HepG2 (cell line): ENCODE results near the gene FAM114A2. TPM values are rescaled to one million over a fixed set of nuclear protein-coding genes. Genes with fewer than 3 reads are reported as not detected.

Experiments used
- ATAC-seq: fragments of 200-7000 bp; cut with Tn5 transposase; 3 replicates; pipeline ENCODE4 v1.9.1; 2020; ENCODE audit warnings: mild to moderate bottlenecking, moderate library complexity
- BruUV-seq: library from RNA; stranded (reverse); fragments of 400-500 nt; replicated peaks from 2 replicates; lab custom pipeline; 2021; lab: Mats Ljungman, UMichigan
- CTCF ChIA-PET: fragments of 300-600 bp; formaldehyde crosslinking; extraction: SDS; loops from one replicate; lab custom pipeline; 2021; ENCODE audit warnings: low total read pairs, inconsistent platforms, low intra/inter-chr PET ratio; lab: Yijun Ruan, JAX
- POLR2A ChIA-PET: fragments of 350-600 bp; sonication (Branson Sonifier 250); formaldehyde crosslinking; loops from one replicate; lab custom pipeline; 2020; ENCODE audit warnings: antibody characterized with exemption, inconsistent platforms; lab: Yijun Ruan, JAX
- DNase-seq: peaks from one replicate; pipeline ENCODE4 v3.0.0-alpha.2; 2015; ENCODE audit warnings: low spot score
- FAIRE-seq: peaks from 3 replicates; lab custom pipeline; 2011; peaks lifted over from hg19 to GRCh38; lab: Jason Lieb, UNC
- H2AFZ ChIP-seq: one replicate; pipeline ENCODE4 v1.6.1; 2011; ENCODE audit warnings: low read length, inconsistent platforms
- H3K27ac ChIP-seq: fragments of 300-600 bp; 3 replicates; pipeline ENCODE4 v1.8.0; 2011; ENCODE audit warnings: mixed run types, mild to moderate bottlenecking, mixed read lengths, low read length, inconsistent platforms; ENCODE audit not compliant: insufficient read depth; ENCODE audit errors: extremely low read length
- H3K27me3 ChIP-seq, 2 experiments: fragments of 200-600 bp in 1 of 2; 2 replicates in 1 of 2; 3 replicates in 1 of 2; pipeline versions ENCODE4 v1.6.0 to v1.8.0; 2011; ENCODE audit warnings: low read length in 2 of 2, mild to moderate bottlenecking in 2 of 2, moderate library complexity in 2 of 2, inconsistent platforms in 1 of 2; ENCODE audit not compliant: insufficient read depth in 2 of 2, control insufficient read depth in 1 of 2
- H3K36me3 ChIP-seq, 2 experiments: fragments of 200-600 bp in 1 of 2; replicated peaks in 1 of 2; 2 replicates in 1 of 2; 3 replicates in 1 of 2; pipeline versions ENCODE4 v1.5.1 to v1.8.0; 2011; ENCODE audit warnings: low read length in 2 of 2, inconsistent platforms in 1 of 2; ENCODE audit not compliant: insufficient read depth in 2 of 2, control insufficient read depth in 1 of 2
- H3K4me1 ChIP-seq: 2 replicates; pipeline ENCODE4 v1.5.1; 2012; ENCODE audit warnings: low read length, inconsistent platforms; ENCODE audit not compliant: insufficient read depth
- H3K4me2 ChIP-seq: 2 replicates; pipeline ENCODE4 v1.6.0; 2011; ENCODE audit warnings: low read depth, low read length, inconsistent platforms
- H3K4me3 ChIP-seq, 3 experiments: fragments of 200-600 bp in 1 of 3; sonication (generic), shearing (Covaris generic) in 1 of 3; replicated peaks in 1 of 3; 2 replicates each; pipeline ENCODE4 v1.5.1; 2011 to 2016; ENCODE audit warnings: low read length in 3 of 3, inconsistent platforms in 2 of 3, low read depth in 2 of 3, mild to moderate bottlenecking in 2 of 3, control low read depth in 1 of 3, mixed read lengths in 1 of 3; ENCODE audit not compliant: insufficient read depth in 1 of 3
- H3K79me2 ChIP-seq: one replicate; pipeline ENCODE4 v1.6.1; 2011; ENCODE audit warnings: low read length, inconsistent platforms; ENCODE audit not compliant: insufficient read depth
- H3K9ac ChIP-seq: 2 replicates; pipeline ENCODE4 v1.6.0; 2011; ENCODE audit warnings: mild to moderate bottlenecking, low read depth, low read length, inconsistent platforms; ENCODE audit not compliant: insufficient read depth
- H3K9me3 ChIP-seq: 2 replicates; pipeline ENCODE4 v1.5.1; 2012; ENCODE audit warnings: mild to moderate bottlenecking, low read length
- H4K20me1 ChIP-seq: 2 replicates; pipeline ENCODE4 v1.6.0; 2011; ENCODE audit warnings: inconsistent platforms, mild to moderate bottlenecking, low read length, moderate library complexity; ENCODE audit not compliant: insufficient read depth
- ARNTL ChIP-seq: sonication (generic); formaldehyde crosslinking; IDR thresholded peaks from 2 replicates; pipeline ENCODE4 v1.4.0; 2020; ENCODE audit warnings: mild to moderate bottlenecking, missing genetic modification reagents
- CBX2 ChIP-seq, 2 experiments: fragments of 200-600 bp in 1 of 2; sonication (generic); formaldehyde crosslinking in 1 of 2; IDR thresholded peaks; 2 replicates each; pipeline versions ENCODE4 v1.7.0 to v1.8.1; 2018 to 2022; ENCODE audit warnings: low read depth in 2 of 2, low read length in 1 of 2, mild to moderate bottlenecking in 1 of 2, missing genetic modification reagents in 1 of 2
- DMAP1 ChIP-seq: IDR thresholded peaks from 2 replicates; pipeline ENCODE4 v1.6.1; 2016
- E2F1 ChIP-seq: sonication (generic); formaldehyde crosslinking; IDR thresholded peaks from 2 replicates; pipeline ENCODE4 v1.5.0; 2020; ENCODE audit warnings: missing genetic modification reagents
- KAT7 ChIP-seq: IDR thresholded peaks from 2 replicates; pipeline ENCODE4 v1.6.1; 2018; ENCODE audit warnings: borderline replicate concordance, missing compliant biosample characterization
- KAT8 ChIP-seq: IDR thresholded peaks from 2 replicates; pipeline ENCODE4 v1.6.1; 2016; ENCODE audit warnings: missing genetic modification reagents, missing compliant biosample characterization
- PAWR ChIP-seq: sonication (generic); formaldehyde crosslinking; IDR thresholded peaks from 2 replicates; pipeline ENCODE4 v1.4.0; 2020; ENCODE audit warnings: missing genetic modification reagents, mild to moderate bottlenecking, borderline replicate concordance
- RXRB ChIP-seq: IDR thresholded peaks from 2 replicates; pipeline ENCODE4 v1.6.1; 2016; ENCODE audit warnings: borderline replicate concordance, missing genetic modification reagents, missing compliant biosample characterization
- TCF7 ChIP-seq: sonication (generic); IDR thresholded peaks from 2 replicates; pipeline ENCODE4 v1.6.1; 2016; ENCODE audit warnings: antibody characterized with exemption, low read depth
- ZNF138 ChIP-seq: sonication (generic); formaldehyde crosslinking; IDR thresholded peaks from 2 replicates; pipeline ENCODE4 v1.5.0; 2020; ENCODE audit warnings: mild to moderate bottlenecking, low read depth, missing genetic modification reagents
- ZNF264 ChIP-seq: sonication (generic); formaldehyde crosslinking; IDR thresholded peaks from 2 replicates; pipeline ENCODE4 v1.4.0; 2020; ENCODE audit warnings: missing genetic modification reagents
- ZNF737 ChIP-seq: sonication (generic); formaldehyde crosslinking; IDR thresholded peaks from 2 replicates; pipeline ENCODE4 v1.5.0; 2020; ENCODE audit warnings: missing genetic modification reagents, mild to moderate bottlenecking, borderline replicate concordance
- ZNF75D ChIP-seq: sonication (generic); formaldehyde crosslinking; IDR thresholded peaks from 2 replicates; pipeline ENCODE4 v1.8.1; 2023; ENCODE audit warnings: missing genetic modification reagents, mild to moderate bottlenecking, borderline replicate concordance
- ZNF792 ChIP-seq: IDR thresholded peaks from 2 replicates; pipeline ENCODE4 v1.6.1; 2016
- ZNF83 ChIP-seq: sonication (generic); formaldehyde crosslinking; IDR thresholded peaks from 2 replicates; pipeline ENCODE4 v1.4.0; 2020; ENCODE audit warnings: missing genetic modification reagents, mild to moderate bottlenecking, borderline replicate concordance
- WGBS: methylation state at CpG from one replicate; pipeline ENCODE4 v1.1.6; 2017; ENCODE audit warnings: low lambda C conversion rate; 5-methylcytosine and 5-hydroxymethylcytosine counted together
- in situ Hi-C: cut with HindIII; loops from 2 replicates; pipeline ENCODE4 v1.10.0; 2017; ENCODE audit warnings: low pct_unique_long_range_greater_than_20kb; ENCODE audit not compliant: extremely low pct_ligation_motif_present
- intact Hi-C: fragments of 100-400 bp; cut with micrococcal nuclease; formaldehyde crosslinking; loops from one replicate; pipeline ENCODE4 v1.10.0; 2022; ENCODE audit not compliant: unreplicated experiment
- polyA plus RNA-seq, 8 experiments: library from polyadenylated mRNA; depleted of rRNA in 3 of 8; stranded (reverse) in 7 of 8; unstranded in 1 of 8; fragments of >200 nt; fragmentation: Illumina TruSeq in 4 of 8; extraction: Trizol in 4 of 8; gene quantifications; 2 replicates each; pipeline versions ENCODE4 v1.2.1 to v1.2.3, GENCODE V29; 2011 to 2016; ENCODE audit warnings: low read depth in 4 of 8, missing spikeins in 1 of 8, mixed read lengths in 1 of 8; ENCODE audit not compliant: insufficient read depth in 1 of 8
- total RNA-seq, 5 experiments: library from RNA; depleted of rRNA; stranded (reverse); fragments of >200 nt; fragmentation: Illumina TruSeq; extraction: Trizol; gene quantifications; 2 replicates each; pipeline ENCODE4 v1.2.3, GENCODE V29; 2016; ENCODE audit warnings: low read depth in 1 of 5
- TF ChIP-seq, protein P1 (sequence below): sonication (generic); formaldehyde crosslinking; conservative IDR thresholded peaks from 2 replicates; pipeline ENCODE4 v1.4.0; 2020; ENCODE audit warnings: missing genetic modification reagents
- TF ChIP-seq, protein P2 (sequence below): sonication (generic); formaldehyde crosslinking; IDR thresholded peaks from 2 replicates; pipeline ENCODE4 v1.4.0; 2020; ENCODE audit warnings: missing genetic modification reagents

FAM114A2 gene
- total and polyA plus RNA-seq, 2 of the 13 experiments (the other 11 are each of a cell fraction or from before 2014, with no cell fraction given) = 6.9 to 11.4 TPM

DNA sequence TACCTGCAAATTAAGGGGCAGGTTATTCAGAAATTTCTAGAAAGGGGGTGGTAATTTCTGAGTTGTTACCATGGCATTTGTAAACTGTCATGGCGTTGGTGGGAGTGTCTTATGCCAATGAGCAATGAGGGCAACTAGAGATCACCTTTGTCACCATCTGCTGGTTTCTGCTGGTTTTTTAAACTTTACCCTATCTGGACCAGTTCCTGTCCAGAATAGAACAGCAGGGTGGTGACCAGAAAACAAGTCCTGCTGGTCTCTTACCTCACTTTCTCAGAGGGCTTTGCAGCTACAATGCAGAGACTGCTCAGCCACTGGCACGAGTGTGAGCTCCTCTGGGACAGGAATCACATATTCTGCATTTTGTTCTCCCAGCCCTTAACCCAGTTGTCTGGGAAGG is 51.4 kb downstream of the FAM114A2 start:
- Histone ChIP-seq H3K27ac (no peak overlapping the region), H3K9ac (no peak overlapping the region), H3K79me2 (no peaks in the 10 kb centered on the region), H3K4me2 (no peak overlapping the region), H3K4me3 (no peak overlapping the region), H3K4me1 (no peaks in the 10 kb centered on the region), H3K36me3 (no peaks in the 10 kb centered on the region), H3K27me3 (no peaks in the 10 kb centered on the region), H2AFZ (no peak overlapping the region), H3K9me3 (no peaks in the 10 kb centered on the region), H4K20me1 (no peaks in the 10 kb centered on the region)
- no TSS peak for BruUV-seq
- ATAC-seq = no peak
- CTCF ChIA-PET = no interaction called here
- POLR2A ChIA-PET = no interaction called here
- intact Hi-C loops (no loop called here), in situ Hi-C loops (no loop called here)
- DNase-seq = no peak
- TF ChIP-seq KAT8 (CRISPR knock-in tag) (no peak), PAWR (CRISPR knock-in tag) (no peak), ZNF75D (no peak), RXRB (CRISPR knock-in tag) (no peak), TCF7 (no peak), ARNTL (CRISPR knock-in tag) (no peak), ZNF264 (CRISPR knock-in tag) (no peak), DMAP1 (no peak), KAT7 (CRISPR knock-in tag) (no peak), ZNF737 (CRISPR knock-in tag) (no peak), CBX2 (IDR thresholded peaks at IDR 0.05; ENCODE audit: low read depth, low read length) (no peak), CBX2 (CRISPR knock-in tag; IDR thresholded peaks at IDR 0.05; ENCODE audit: low read depth) (no peak), ZNF792 (CRISPR knock-in tag) (no peak), ZNF83 (no peak), ZNF138 (CRISPR knock-in tag) (no peak), E2F1 (no peak)
- TF ChIP-seq, protein P1, sequence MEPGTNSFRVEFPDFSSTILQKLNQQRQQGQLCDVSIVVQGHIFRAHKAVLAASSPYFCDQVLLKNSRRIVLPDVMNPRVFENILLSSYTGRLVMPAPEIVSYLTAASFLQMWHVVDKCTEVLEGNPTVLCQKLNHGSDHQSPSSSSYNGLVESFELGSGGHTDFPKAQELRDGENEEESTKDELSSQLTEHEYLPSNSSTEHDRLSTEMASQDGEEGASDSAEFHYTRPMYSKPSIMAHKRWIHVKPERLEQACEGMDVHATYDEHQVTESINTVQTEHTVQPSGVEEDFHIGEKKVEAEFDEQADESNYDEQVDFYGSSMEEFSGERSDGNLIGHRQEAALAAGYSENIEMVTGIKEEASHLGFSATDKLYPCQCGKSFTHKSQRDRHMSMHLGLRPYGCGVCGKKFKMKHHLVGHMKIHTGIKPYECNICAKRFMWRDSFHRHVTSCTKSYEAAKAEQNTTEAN = no peak
- TF ChIP-seq, protein P2, sequence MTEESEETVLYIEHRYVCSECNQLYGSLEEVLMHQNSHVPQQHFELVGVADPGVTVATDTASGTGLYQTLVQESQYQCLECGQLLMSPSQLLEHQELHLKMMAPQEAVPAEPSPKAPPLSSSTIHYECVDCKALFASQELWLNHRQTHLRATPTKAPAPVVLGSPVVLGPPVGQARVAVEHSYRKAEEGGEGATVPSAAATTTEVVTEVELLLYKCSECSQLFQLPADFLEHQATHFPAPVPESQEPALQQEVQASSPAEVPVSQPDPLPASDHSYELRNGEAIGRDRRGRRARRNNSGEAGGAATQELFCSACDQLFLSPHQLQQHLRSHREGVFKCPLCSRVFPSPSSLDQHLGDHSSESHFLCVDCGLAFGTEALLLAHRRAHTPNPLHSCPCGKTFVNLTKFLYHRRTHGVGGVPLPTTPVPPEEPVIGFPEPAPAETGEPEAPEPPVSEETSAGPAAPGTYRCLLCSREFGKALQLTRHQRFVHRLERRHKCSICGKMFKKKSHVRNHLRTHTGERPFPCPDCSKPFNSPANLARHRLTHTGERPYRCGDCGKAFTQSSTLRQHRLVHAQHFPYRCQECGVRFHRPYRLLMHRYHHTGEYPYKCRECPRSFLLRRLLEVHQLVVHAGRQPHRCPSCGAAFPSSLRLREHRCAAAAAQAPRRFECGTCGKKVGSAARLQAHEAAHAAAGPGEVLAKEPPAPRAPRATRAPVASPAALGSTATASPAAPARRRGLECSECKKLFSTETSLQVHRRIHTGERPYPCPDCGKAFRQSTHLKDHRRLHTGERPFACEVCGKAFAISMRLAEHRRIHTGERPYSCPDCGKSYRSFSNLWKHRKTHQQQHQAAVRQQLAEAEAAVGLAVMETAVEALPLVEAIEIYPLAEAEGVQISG = no peak
- WGBS = 43% methylated on average over 2 of the region's 2 CpGs
- no peak for FAIRE-seq
